ENCODE measurements around the gene IDI2. TPM values are rescaled to one million over a fixed set of nuclear protein-coding genes. Genes with fewer than 3 reads are reported as not detected.
A peak's percentile ranks its signal among the peaks of the same experiment; 100 is the strongest.

IDI2 gene
- total and polyA plus RNA-seq, 12 donors: 0.07 to 0.28 TPM; not detected in 10

DNA sequence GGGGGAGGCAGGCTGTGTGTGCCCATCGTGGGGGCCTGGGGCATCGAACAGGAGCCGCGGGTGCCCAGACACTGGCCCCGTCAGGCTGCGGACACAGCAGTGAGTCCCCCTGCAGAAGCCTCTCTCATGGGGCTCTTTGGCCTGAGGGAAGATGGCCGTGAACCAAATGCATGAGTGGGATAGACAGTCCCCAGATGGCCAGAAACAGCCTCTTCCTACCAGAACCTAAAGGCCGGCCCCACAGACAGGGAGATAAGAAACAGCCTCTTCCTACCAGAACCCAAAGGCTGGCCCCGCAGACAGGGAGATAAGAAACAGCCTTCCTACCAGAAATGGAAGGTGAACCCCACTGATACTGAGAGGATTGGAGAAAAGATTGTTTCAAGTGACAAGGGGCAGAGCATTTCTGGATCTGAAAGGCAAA, 16.6 kb downstream of the IDI2 start:
- Histone ChIP-seq H3K27me3 (no peaks in the 10 kb centered on the region), H3K4me3 (no peak overlapping the region), H3K27ac (no peak overlapping the region), H3K9me3 (replicated peaks in 1 of 3) (no peaks in the 10 kb centered on the region), H3K4me1 (replicated peaks in 1 of 2) (no peaks in the 10 kb centered on the region), H3K36me3 (replicated peaks in 1 of 2) (peaks cover 0 to 95% of the 10 kb centered on the region in 2 donors)
- DNase-seq: peak in 1 of 7 donors; percentile 15
- intact Hi-C loops (cut with DNase I): no loop called here
- no peak for TF ChIP-seq POLR2A (IDR thresholded peaks at IDR 0.05)
- TF ChIP-seq, protein P1, sequence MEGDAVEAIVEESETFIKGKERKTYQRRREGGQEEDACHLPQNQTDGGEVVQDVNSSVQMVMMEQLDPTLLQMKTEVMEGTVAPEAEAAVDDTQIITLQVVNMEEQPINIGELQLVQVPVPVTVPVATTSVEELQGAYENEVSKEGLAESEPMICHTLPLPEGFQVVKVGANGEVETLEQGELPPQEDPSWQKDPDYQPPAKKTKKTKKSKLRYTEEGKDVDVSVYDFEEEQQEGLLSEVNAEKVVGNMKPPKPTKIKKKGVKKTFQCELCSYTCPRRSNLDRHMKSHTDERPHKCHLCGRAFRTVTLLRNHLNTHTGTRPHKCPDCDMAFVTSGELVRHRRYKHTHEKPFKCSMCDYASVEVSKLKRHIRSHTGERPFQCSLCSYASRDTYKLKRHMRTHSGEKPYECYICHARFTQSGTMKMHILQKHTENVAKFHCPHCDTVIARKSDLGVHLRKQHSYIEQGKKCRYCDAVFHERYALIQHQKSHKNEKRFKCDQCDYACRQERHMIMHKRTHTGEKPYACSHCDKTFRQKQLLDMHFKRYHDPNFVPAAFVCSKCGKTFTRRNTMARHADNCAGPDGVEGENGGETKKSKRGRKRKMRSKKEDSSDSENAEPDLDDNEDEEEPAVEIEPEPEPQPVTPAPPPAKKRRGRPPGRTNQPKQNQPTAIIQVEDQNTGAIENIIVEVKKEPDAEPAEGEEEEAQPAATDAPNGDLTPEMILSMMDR (IDR thresholded peaks at IDR 0.05): no peak
- 86 to 95% (median 91%) methylated on average over 9 of the region's 9 CpGs for WGBS, 4 donors

DNA sequence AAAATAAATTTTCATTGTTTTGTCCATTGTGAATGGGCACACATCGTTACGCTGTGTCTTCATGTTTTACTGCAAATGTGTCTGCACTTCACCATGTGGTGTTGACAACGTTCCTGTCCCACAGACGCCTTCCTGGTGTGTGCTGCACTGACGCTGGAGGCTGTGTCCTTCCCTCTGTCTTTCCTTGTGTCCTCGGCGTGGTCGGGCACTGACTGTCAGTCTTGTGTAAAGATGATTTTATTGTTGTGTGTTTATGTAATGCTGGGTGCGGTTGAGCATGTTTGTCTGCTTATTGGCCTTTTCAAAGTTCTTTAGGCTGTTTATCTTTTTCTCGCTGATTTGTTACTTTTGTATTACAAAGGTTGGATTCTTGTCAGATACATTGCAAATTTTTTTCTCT, 18.1 kb downstream of the IDI2 start:
- intact Hi-C loops (cut with DNase I): no loop called here
- H3K4me1 ChIP-seq (replicated peaks in 1 of 2): no peaks in the 10 kb centered on the region
- whole genome bisulfite sequencing, 4 donors: 89 to 93% (median 90%) methylated on average over 10 of the region's 10 CpGs
- H3K27ac ChIP-seq: no peak overlapping the region
- peaks cover 0 to 7% (median 0%) of the 10 kb centered on the region in 3 donors for H3K9me3 ChIP-seq (replicated peaks in 1 of 3)
- no peak overlapping the region for H3K4me3 ChIP-seq
- DNase-seq: peak in 1 of 7 donors; percentile 13
- TF ChIP-seq, protein P1 (IDR thresholded peaks at IDR 0.05): no peak
- no peak for TF ChIP-seq POLR2A (IDR thresholded peaks at IDR 0.05)
- H3K36me3 ChIP-seq (replicated peaks in 1 of 2): peaks cover 0 to 94% of the 10 kb centered on the region in 2 donors
- H3K27me3 ChIP-seq: no peaks in the 10 kb centered on the region

DNA sequence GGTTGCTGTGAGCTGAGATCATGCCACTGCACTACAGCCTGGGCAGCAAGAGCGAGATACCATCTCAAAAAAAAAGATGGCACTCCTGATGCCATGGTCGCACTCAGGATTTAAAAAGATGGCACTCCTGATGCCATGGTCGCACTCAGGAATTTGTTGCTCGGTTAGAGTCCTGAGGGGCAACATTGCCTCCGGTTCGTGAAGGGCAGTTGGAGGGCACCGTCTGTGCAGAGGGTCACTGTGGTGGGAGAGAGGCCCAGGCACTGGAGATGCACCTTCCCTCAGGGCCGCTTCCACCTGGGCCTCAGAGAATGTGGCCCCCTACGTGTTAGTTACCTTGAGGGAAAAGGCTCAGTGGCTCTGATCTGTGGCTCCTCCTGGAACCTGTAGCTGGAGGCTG, 19.1 kb downstream of the IDI2 start:
- no peak overlapping the region for H3K27ac ChIP-seq
- TF ChIP-seq, protein P1 (IDR thresholded peaks at IDR 0.05): no peak
- TF ChIP-seq POLR2A (IDR thresholded peaks at IDR 0.05): no peak
- H3K36me3 ChIP-seq (replicated peaks in 1 of 2): peaks cover 0 to 93% of the 10 kb centered on the region in 2 donors
- no peaks in the 10 kb centered on the region for H3K4me1 ChIP-seq (replicated peaks in 1 of 2)
- peak in 1 of 7 donors; percentile 12 for DNase-seq
- WGBS, 4 donors: 91 to 97% (median 95%) methylated on average over 9 of the region's 9 CpGs
- peaks cover 0 to 9% (median 0%) of the 10 kb centered on the region in 3 donors for H3K9me3 ChIP-seq (replicated peaks in 1 of 3)
- intact Hi-C loops (cut with DNase I): no loop called here
- no peak overlapping the region for H3K4me3 ChIP-seq
- no peaks in the 10 kb centered on the region for H3K27me3 ChIP-seq

DNA sequence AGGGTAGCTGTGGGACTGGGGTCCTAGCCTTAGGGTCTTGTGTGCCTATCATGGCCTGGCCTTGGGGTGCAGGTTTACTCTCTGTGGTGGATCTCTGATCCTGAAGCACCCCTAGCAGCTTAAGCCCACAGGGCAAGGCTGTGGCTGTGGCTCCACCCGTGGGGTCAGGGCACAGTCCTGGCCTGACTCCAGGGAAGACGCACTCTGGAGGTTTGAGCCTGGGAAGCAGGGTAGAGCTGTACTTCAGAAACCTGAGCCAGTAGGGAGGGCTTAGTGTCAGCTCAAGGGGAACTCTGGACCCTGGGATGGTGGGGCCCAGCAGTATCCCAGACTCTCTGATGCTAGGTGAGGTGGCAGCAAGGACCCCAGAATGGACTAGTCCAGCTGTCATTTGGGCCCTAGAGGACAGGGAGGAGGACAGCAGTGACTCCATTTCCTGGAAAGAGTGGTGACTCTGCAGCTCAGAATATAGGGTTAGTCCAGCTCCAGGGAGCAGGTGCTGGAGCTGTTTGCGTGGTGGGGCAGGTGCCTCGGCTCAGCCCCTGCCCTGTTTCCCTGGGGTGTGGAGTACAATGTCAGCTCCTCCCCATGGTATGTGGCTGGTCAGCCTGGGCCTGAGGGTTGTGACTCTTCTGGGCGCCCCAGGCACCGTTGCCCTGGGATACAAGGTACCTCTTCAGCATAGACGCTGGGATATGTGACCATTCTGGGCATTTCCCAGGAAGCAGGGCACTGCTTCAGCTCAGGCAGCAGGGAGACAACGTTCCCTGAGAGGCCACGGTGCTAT, 21.6 kb downstream of the IDI2 start:
- Histone ChIP-seq H3K36me3 (replicated peaks in 1 of 2) (peaks cover 0 to 95% of the 10 kb centered on the region in 2 donors), H3K27me3 (no peaks in the 10 kb centered on the region), H3K4me3 (no peak overlapping the region), H3K4me1 (replicated peaks in 1 of 2) (no peaks in the 10 kb centered on the region), H3K27ac (no peak overlapping the region), H3K9me3 (replicated peaks in 1 of 3) (peaks cover 0 to 9% (median 0%) of the 10 kb centered on the region in 3 donors)
- DNase-seq: peak in 1 of 7 donors; percentile 17
- WGBS, 4 donors: 91 to 97% (median 95%) methylated on average over 9 of the region's 9 CpGs; no CpG with 5 or more reads in 1 of the 4 donors
- TF ChIP-seq POLR2A (IDR thresholded peaks at IDR 0.05): no peak
- TF ChIP-seq, protein P1 (IDR thresholded peaks at IDR 0.05): no peak
- intact Hi-C loops (cut with DNase I): no loop called here

Data from adrenal gland (tissue), 12 donors.